HL-60 (cell line): Measurements from ENCODE around the gene UBE2U.

Source experiments
- DNase-seq, 2 experiments: peaks; one replicate each; pipeline ENCODE4 v3.0.0-alpha.2; 2010 to 2020; ENCODE audit warnings: low read depth in 1 of 2, low spot score in 1 of 2
- H3K27ac ChIP-seq: fragments of 250-450 bp; sonication (Bioruptor Pico); replicated peaks from 2 replicates; pipeline ENCODE4 v1.5.1; 2020; ENCODE audit warnings: mild to moderate bottlenecking, moderate library complexity
- H3K27me3 ChIP-seq: fragments of 250-450 bp; sonication (Bioruptor Pico); 2 replicates; pipeline ENCODE4 v1.5.1; 2021; ENCODE audit warnings: mild to moderate bottlenecking, moderate library complexity; ENCODE audit not compliant: insufficient read depth, poor library complexity, severe bottlenecking
- H3K4me3 ChIP-seq: replicated peaks from 2 replicates; pipeline ENCODE4 v1.5.1; 2011; ENCODE audit warnings: mild to moderate bottlenecking, control low read depth, low read length; ENCODE audit not compliant: insufficient read depth
- CTCF ChIP-seq: IDR thresholded peaks from one replicate; pipeline ENCODE4 v1.5.1; 2011; ENCODE audit warnings: low read length, control low read depth, inconsistent platforms; ENCODE audit not compliant: insufficient read depth
- GABPA ChIP-seq: IDR thresholded peaks from 2 replicates; pipeline ENCODE4 v1.6.1; 2012; ENCODE audit warnings: low read depth
- POLR2AphosphoS5 ChIP-seq: IDR thresholded peaks from 2 replicates; pipeline ENCODE4 v1.6.1; 2012; ENCODE audit warnings: low read depth
- REST ChIP-seq: IDR thresholded peaks from 2 replicates; pipeline ENCODE4 v1.6.1; 2012; ENCODE audit warnings: low read depth; ENCODE audit not compliant: insufficient replicate concordance
- SPI1 ChIP-seq: IDR thresholded peaks from 2 replicates; pipeline ENCODE4 v1.6.1; 2012; ENCODE audit warnings: low read depth, mild to moderate bottlenecking, borderline replicate concordance

Gene UBE2U

GRCh38 chr1:64312431-64312830 lies 109.0 kb downstream of the UBE2U start:
- no peaks in the 10 kb centered on the region for H3K27me3 ChIP-seq
- H3K27ac ChIP-seq = no peak overlapping the region
- H3K4me3 ChIP-seq = no peak overlapping the region
- TF ChIP-seq CTCF (no peak), SPI1 (no peak)
- DNase-seq = no peak

GRCh38 chr1:64315402-64315801 lies 112.0 kb downstream of the UBE2U start:
- Histone ChIP-seq H3K27me3 (no peaks in the 10 kb centered on the region), H3K4me3 (no peak overlapping the region), H3K27ac (no peak overlapping the region)
- TF ChIP-seq POLR2AphosphoS5 (no peak), REST (no peak), GABPA (no peak), SPI1 (no peak), CTCF (no peak)
- DNase-seq = no peak
